GM12878 (cell line): ENCODE results near the gene CDKL5. TPM values are rescaled to one million over a fixed set of nuclear protein-coding genes. Genes with fewer than 3 reads are reported as not detected.

Experiments used
- ATAC-seq: fragments of 200-7000 bp; cut with Tn5 transposase; 3 replicates; pipeline ENCODE4 v1.9.1; 2020; ENCODE audit warnings: mild to moderate bottlenecking, moderate library complexity
- Bru-seq: library from RNA; stranded (reverse); fragments of 400-500 nt; gene quantifications from one replicate; lab custom pipeline; 2021; lab: Mats Ljungman, UMichigan
- BruChase-seq, 2 experiments: library from RNA; stranded (reverse); fragments of 400-500 nt; gene quantifications; one replicate each; lab custom pipeline; 2021; lab: Mats Ljungman, UMichigan
- BruUV-seq: library from RNA; stranded (reverse); fragments of 400-500 nt; replicated peaks from 2 replicates; lab custom pipeline; 2021; lab: Mats Ljungman, UMichigan
- CTCF ChIA-PET: fragments of 300-600 bp; sonication (Branson Sonifier 250); formaldehyde crosslinking; extraction: SDS; loops from one replicate; lab custom pipeline; 2021; ENCODE audit warnings: inconsistent platforms; lab: Yijun Ruan, JAX
- POLR2A ChIA-PET: fragments of 350-600 bp; formaldehyde crosslinking; extraction: SDS; loops from one replicate; lab custom pipeline; 2021; ENCODE audit warnings: inconsistent platforms; lab: Charles Lee
- RAD21 ChIA-PET: fragments of 300-600 bp; sonication (Branson Sonifier 250); formaldehyde crosslinking; loops from one replicate; lab custom pipeline; 2023; ENCODE audit warnings: antibody characterized with exemption; ENCODE audit not compliant: unreplicated experiment; lab: Charles Lee
- SMC1A ChIA-PET: fragments of 300-600 bp; sonication (Branson Sonifier 250); formaldehyde crosslinking; loops from one replicate; lab custom pipeline; 2023; ENCODE audit not compliant: unreplicated experiment, uncharacterized antibody; lab: Charles Lee
- DNase-seq: peaks from one replicate; pipeline ENCODE4 v3.0.0-alpha.2; 2011; ENCODE audit warnings: low read depth, low spot score
- FAIRE-seq: peaks from 3 replicates; lab custom pipeline; 2011; peaks lifted over from hg19 to GRCh38; lab: Jason Lieb, UNC
- H2AFZ ChIP-seq: 2 replicates; pipeline ENCODE4 v1.6.0; 2011; ENCODE audit warnings: low read depth, low read length, control low read depth; ENCODE audit not compliant: control insufficient read depth
- H3K27ac ChIP-seq: 2 replicates; pipeline ENCODE4 v1.5.1; 2011; ENCODE audit warnings: control low read depth; ENCODE audit not compliant: control insufficient read depth, insufficient read depth
- H3K27me3 ChIP-seq, 2 experiments: replicated peaks in 1 of 2; 2 replicates each; pipeline versions ENCODE4 v1.6.0 to v1.6.1; 2011; ENCODE audit warnings: low read length in 1 of 2; ENCODE audit not compliant: control insufficient read depth in 2 of 2, insufficient read depth in 2 of 2
- H3K36me3 ChIP-seq, 2 experiments: 2 replicates each; pipeline ENCODE4 v1.5.1; 2011; ENCODE audit warnings: low read length in 1 of 2; ENCODE audit not compliant: control insufficient read depth in 2 of 2, insufficient read depth in 2 of 2
- H3K4me1 ChIP-seq: 2 replicates; pipeline ENCODE4 v1.6.1; 2011; ENCODE audit warnings: mild to moderate bottlenecking, low read length, moderate library complexity, mixed read lengths; ENCODE audit not compliant: control insufficient read depth, insufficient read depth
- H3K4me2 ChIP-seq: 2 replicates; pipeline ENCODE4 v1.6.0; 2011; ENCODE audit warnings: control low read depth; ENCODE audit not compliant: control insufficient read depth, insufficient read depth
- H3K4me3 ChIP-seq: fragments of 200-600 bp; sonication (generic); 2 replicates; pipeline ENCODE4 v1.5.1; 2016
- H3K79me2 ChIP-seq: 2 replicates; pipeline ENCODE4 v1.6.0; 2011; ENCODE audit warnings: low read length; ENCODE audit not compliant: control insufficient read depth, insufficient read depth
- H3K9ac ChIP-seq: 2 replicates; pipeline ENCODE4 v1.8.0; 2011; ENCODE audit warnings: low read length, control low read depth, mixed read lengths; ENCODE audit not compliant: control insufficient read depth, insufficient read depth
- H3K9me3 ChIP-seq: replicated peaks from 3 replicates; pipeline ENCODE4 v1.5.1; 2011; ENCODE audit warnings: mild to moderate bottlenecking, low read length; ENCODE audit not compliant: control insufficient read depth, insufficient read depth
- H4K20me1 ChIP-seq: 2 replicates; pipeline ENCODE4 v1.6.0; 2011; ENCODE audit not compliant: control insufficient read depth, insufficient read depth
- BHLHE40 ChIP-seq, 2 experiments: fragments of 450-650 bp in 1 of 2; IDR thresholded peaks; 2 replicates each; pipeline ENCODE4 v1.6.1; 2011 to 2017; ENCODE audit warnings: low read depth in 2 of 2, borderline replicate concordance in 1 of 2, improper control_type of control experiment in 1 of 2, low read length in 1 of 2, mild to moderate bottlenecking in 1 of 2
- CHD2 ChIP-seq: IDR thresholded peaks from 2 replicates; pipeline ENCODE4 v1.6.1; 2011; ENCODE audit warnings: low read depth, low read length, improper control_type of control experiment, borderline replicate concordance
- CREB1 ChIP-seq: IDR thresholded peaks from 2 replicates; pipeline ENCODE4 v1.6.1; 2012; ENCODE audit warnings: low read depth, mild to moderate bottlenecking, inconsistent platforms
- CREM ChIP-seq: IDR thresholded peaks from 2 replicates; pipeline ENCODE4 v1.6.1; 2014; ENCODE audit warnings: antibody characterized with exemption, low read depth
- FOXM1 ChIP-seq: IDR thresholded peaks from 2 replicates; pipeline ENCODE4 v1.6.1; 2012; ENCODE audit warnings: low read depth, mild to moderate bottlenecking, inconsistent platforms, low read length, moderate library complexity
- MYB ChIP-seq: fragments of 150-350 bp; IDR thresholded peaks from 2 replicates; pipeline ENCODE4 v1.6.1; 2014; ENCODE audit warnings: mild to moderate bottlenecking, low read depth, low read length, borderline replicate concordance
- NFYB ChIP-seq: IDR thresholded peaks from 2 replicates; pipeline ENCODE4 v1.6.1; 2011; ENCODE audit warnings: low read depth, mild to moderate bottlenecking, low read length, improper control_type of control experiment, moderate library complexity; ENCODE audit not compliant: insufficient read depth
- POLR2A ChIP-seq: IDR thresholded peaks from 2 replicates; pipeline ENCODE4 v1.6.1; 2011; ENCODE audit warnings: low read depth, mild to moderate bottlenecking, low read length
- POLR2AphosphoS5 ChIP-seq: IDR thresholded peaks from 2 replicates; pipeline ENCODE4 v1.6.1; 2011; ENCODE audit warnings: mild to moderate bottlenecking, low read length, inconsistent platforms
- SMAD5 ChIP-seq: IDR thresholded peaks from 2 replicates; pipeline ENCODE4 v1.6.1; 2016; ENCODE audit warnings: antibody characterized with exemption, low read depth
- SMARCA5 ChIP-seq: fragments of 450-650 bp; IDR thresholded peaks from 2 replicates; pipeline ENCODE4 v1.6.1; 2017; ENCODE audit warnings: mild to moderate bottlenecking
- SP1 ChIP-seq: IDR thresholded peaks from one replicate; pipeline ENCODE4 v1.6.1; 2011; ENCODE audit warnings: low read depth, low read length
- SRF ChIP-seq, 2 experiments: IDR thresholded peaks; 2 replicates each; pipeline ENCODE4 v1.6.1; 2011; ENCODE audit warnings: low read depth in 2 of 2, low read length in 2 of 2, mild to moderate bottlenecking in 1 of 2, moderate library complexity in 1 of 2
- TAF1 ChIP-seq: IDR thresholded peaks from 2 replicates; pipeline ENCODE4 v1.6.1; 2011; ENCODE audit warnings: mild to moderate bottlenecking, low read depth, low read length, borderline replicate concordance
- ZBTB11 ChIP-seq: fragments of 450-650 bp; formaldehyde crosslinking; IDR thresholded peaks from 2 replicates; pipeline ENCODE4 v1.5.0; 2022; ENCODE audit warnings: mild to moderate bottlenecking, missing genetic modification characterization
- ZNF622 ChIP-seq: fragments of 450-650 bp; IDR thresholded peaks from 2 replicates; pipeline ENCODE4 v1.6.1; 2017; ENCODE audit warnings: mild to moderate bottlenecking, inconsistent platforms
- WGBS: methylation state at CpG from one replicate; pipeline ENCODE4 v1.1.6; 2016; ENCODE audit warnings: low lambda C conversion rate; ENCODE audit not compliant: insufficient replicate concordance, insufficient coverage; ENCODE audit errors: missing lambda C conversion rate; 5-methylcytosine and 5-hydroxymethylcytosine counted together
- in situ Hi-C: fragments of 300-500 bp; cut with MboI; formaldehyde crosslinking; loops from 9 replicates; pipeline ENCODE4 v1.14.3; 2018; ENCODE audit warnings: mixed read lengths
- intact Hi-C: fragments of 100-400 bp; cut with micrococcal nuclease; formaldehyde crosslinking; loops from one replicate; pipeline ENCODE4 v1.14.2; 2022; ENCODE audit not compliant: unreplicated experiment
- long read RNA-seq, 2 experiments: library from polyadenylated mRNA; unstranded; transcript quantifications; one replicate each; pipeline ENCODE4 v2.0.0, GENCODE V29; 2019 to 2020
- polyA minus RNA-seq, 3 experiments: library from RNA; depleted of rRNA, polyadenylated mRNA; stranded (reverse); fragments of >200 nt; gene quantifications; 2 replicates each; pipeline ENCODE4 v1.2.3, GENCODE V29; 2011
- polyA plus RNA-seq, 11 experiments: library from polyadenylated mRNA; depleted of rRNA in 4 of 11; unstranded in 6 of 11; stranded (reverse) in 5 of 11; fragments of >200 nt; fragmentation: Nextera tagmentation in 4 of 11; fragmentation: Illumina TruSeq in 1 of 11; extraction: Ambion mirVana in 4 of 11; extraction: Trizol in 1 of 11; gene quantifications; 1 replicate in 1 of 11; 2 replicates in 10 of 11; pipeline versions ENCODE4 v1.2.1 to v1.2.3, GENCODE V29; 2011 to 2016; ENCODE audit warnings: inconsistent platforms in 2 of 11, missing spikeins in 2 of 11, low read depth in 1 of 11
- total RNA-seq, 4 experiments: library from RNA; depleted of rRNA in 3 of 4; stranded (reverse); fragments of >200 nt in 3 of 4; fragmentation: Illumina TruSeq in 1 of 4; extraction: Trizol in 1 of 4; gene quantifications; 2 replicates each; pipeline versions ENCODE4 v1.2.1 to v1.2.3, GENCODE V29; 2013 to 2021

CDKL5 gene
- 34.6 and 36.4 TPM in 2 replicates for total RNA-seq (2013; cell fraction: nucleolus; rRNA removed)
- total RNA-seq (2014; rRNA removed): 7.3 and 10.2 TPM in 2 replicates
- 11.2 and 12.4 TPM in 2 replicates for total RNA-seq (2014; rRNA removed; fragmentation: Illumina TruSeq; extraction: Trizol)
- 14.5 and 15.3 TPM in 2 replicates for total RNA-seq (2021)
- polyA plus RNA-seq (2011; ENCODE audit: low read depth): 0.59 TPM
- polyA plus RNA-seq (2011; rRNA removed): 1.9 and 2.3 TPM in 2 replicates
- 0.92 and 1.1 TPM in 2 replicates for polyA plus RNA-seq (2011; cell fraction: cytosol; rRNA removed)
- 1.4 and 1.5 TPM in 2 replicates for polyA plus RNA-seq (2011; cell fraction: nucleus; rRNA removed)
- 0.93 and 1.0 TPM in 2 replicates for polyA plus RNA-seq (2012)
- polyA plus RNA-seq (2014; fragmentation: Illumina TruSeq; extraction: Trizol): 9.4 and 11.5 TPM in 2 replicates
- 1 to 10 TPM; 1.4 to 2.3 TPM for polyA plus RNA-seq (2014; fragmentation: Nextera tagmentation; extraction: Ambion mirVana)
- 5.8 and 6.6 TPM in 2 replicates for polyA plus RNA-seq (2014; rRNA removed)
- 1 to 10 TPM; 4.9 to 6.0 TPM for polyA plus RNA-seq (2016; fragmentation: Nextera tagmentation; extraction: Ambion mirVana)
- 4.9 and 5.2 TPM in 2 replicates for polyA minus RNA-seq (2011; rRNA and poly(A)+ RNA removed)
- polyA minus RNA-seq (2011; cell fraction: cytosol; rRNA and poly(A)+ RNA removed): 1.0 and 1.1 TPM in 2 replicates
- 2.4 and 2.5 TPM in 2 replicates for polyA minus RNA-seq (2011; cell fraction: nucleus; rRNA and poly(A)+ RNA removed)
- Bru-seq, nascent RNA: percentile 66 among the genes with signal in this experiment
- BruChase-seq, experiment 1, labeled RNA remaining after a 6-hour chase: percentile 65 among the genes with signal in this experiment
- BruChase-seq, experiment 2, labeled RNA remaining after a 2-hour chase: percentile 67 among the genes with signal in this experiment
- long read RNA-seq, experiment 1: 0 reads
- long read RNA-seq, experiment 2, partial matches to known transcripts: 3 of 7 reads
- long read RNA-seq, experiment 2, other reads (novel, unspliced or antisense): 4 of 7 reads

GRCh38 chrX:18425199-18426003, at the start of gene CDKL5:
Gene CDKL5, plus strand, starts transcription at chrX:18425608. Its CDS starts 81,489 bp downstream, at chrX:18507097.
- POLR2A ChIA-PET: interaction anchor here (0.6 to 1.9 kb wide), 3 partner anchors 107 to 915 kb away, joined by 6 to 7 read pairs (median 6); no protein-coding TSS in a partner anchor
- BruUV-seq: no TSS peak
- SMC1A ChIA-PET: interaction anchor here (1.2 to 2.9 kb wide), 4 partner anchors 15 to 462 kb away, joined by 4 to 9 read pairs (median 4); no protein-coding TSS in a partner anchor
- TF ChIP-seq SRF (IDR thresholded peaks at IDR 0.05; ENCODE audit: low read depth in 2 of 2, low read length in 2 of 2) (0 out of 4 replicates have a peak, but pooled peaks of 1 of the 2 experiments have one; percentile 11), SMARCA5 (no peak), ZNF622 (peak; percentile 58), CREB1 (0 out of 2 replicates have a peak, but pooled peaks have one; percentile 24), TAF1 (0 out of 2 replicates have a peak, but pooled peaks have one; percentile 36), BHLHE40 (IDR thresholded peaks at IDR 0.05; ENCODE audit: borderline replicate concordance in 1 of 2, low read depth in 2 of 2, low read length in 1 of 2) (peak; percentile 12 to 53; a peak in 1 of 4 replicates), SP1 (peak; percentile 89), POLR2A (peak; percentile 67), CHD2 (peak; percentile 76; the same call in 1 of the 2 replicates), CREM (peak; percentile 34; the same call in 1 of the 2 replicates), ZBTB11 (CRISPR knock-in tag) (no peak), FOXM1 (no peak), MYB (no peak), NFYB (peak; percentile 74), POLR2AphosphoS5 (0 out of 2 replicates have a peak, but pooled peaks have one; percentile 40), SMAD5 (peak; percentile 52; the same call in 1 of the 2 replicates)

More at GRCh38 chrX:18425199-18426003, at the start of gene CDKL5:
- intact Hi-C loops (loop anchor here (1.0 to 10.0 kb wide), 3 partner anchors 112 to 461 kb away; partner anchors contain the start of gene RS1), in situ Hi-C loops (no loop called here)
- Histone ChIP-seq H3K4me1 (peaks cover 2% of the 10 kb centered on the region; the same call in 1 of the 2 replicates), H3K27me3 (0 out of 4 replicates have a peak, but pooled peaks cover 0 to 2% of the 10 kb centered on the region in 2 experiments), H3K4me3 (peak within 1 kb of the TSS; percentile 64), H3K9ac (peak within 1 kb of the TSS; percentile 54), H3K79me2 (no peaks in the 10 kb centered on the region), H2AFZ (peak within 1 kb of the TSS; percentile 74), H3K27ac (no peak within 1 kb of the TSS; the same call in 1 of the 2 replicates), H3K36me3 (no peaks in the 10 kb centered on the region), H3K4me2 (peak within 1 kb of the TSS; percentile 72), H3K9me3 (no peaks in the 10 kb centered on the region; the same call in 2 of the 3 replicates), H4K20me1 (no peaks in the 10 kb centered on the region)
- ChIA-PET CTCF (interaction anchor here (1.1 to 1.5 kb wide), 2 partner anchors 18 to 461 kb away, joined by 3 to 4 read pairs; no protein-coding TSS in a partner anchor), RAD21 (interaction anchor here (1.6 to 1.9 kb wide), 2 partner anchors 430 to 461 kb away, joined by 8 to 12 read pairs; no protein-coding TSS in a partner anchor)
- WGBS: 44% methylated on average over 58 of the region's 79 CpGs
- ATAC-seq (peak; percentile 95), FAIRE-seq (peak; percentile 78), DNase-seq (peak; percentile 75)
